Stimulated activated CD8-positive, alpha-beta memory T cell treated with anti-CD3 and anti-CD28 coated beads, Interleukin-7, amount 100 ng/mL, for 4 hours (primary cell): ENCODE measurements around the gene SH2D3A.
"Not testable (repeated sequence)": the region's sequence is repeated elsewhere in the genome, so short reads cannot be mapped to it uniquely, and the experiment has no call there.

ENCODE experiments used
- DNase-seq, 2 donors: peaks; one replicate each; pipeline ENCODE4 v3.0.0-alpha.2; 2020; ENCODE audit warnings: low read depth in 2 of 2

Gene SH2D3A

DNA sequence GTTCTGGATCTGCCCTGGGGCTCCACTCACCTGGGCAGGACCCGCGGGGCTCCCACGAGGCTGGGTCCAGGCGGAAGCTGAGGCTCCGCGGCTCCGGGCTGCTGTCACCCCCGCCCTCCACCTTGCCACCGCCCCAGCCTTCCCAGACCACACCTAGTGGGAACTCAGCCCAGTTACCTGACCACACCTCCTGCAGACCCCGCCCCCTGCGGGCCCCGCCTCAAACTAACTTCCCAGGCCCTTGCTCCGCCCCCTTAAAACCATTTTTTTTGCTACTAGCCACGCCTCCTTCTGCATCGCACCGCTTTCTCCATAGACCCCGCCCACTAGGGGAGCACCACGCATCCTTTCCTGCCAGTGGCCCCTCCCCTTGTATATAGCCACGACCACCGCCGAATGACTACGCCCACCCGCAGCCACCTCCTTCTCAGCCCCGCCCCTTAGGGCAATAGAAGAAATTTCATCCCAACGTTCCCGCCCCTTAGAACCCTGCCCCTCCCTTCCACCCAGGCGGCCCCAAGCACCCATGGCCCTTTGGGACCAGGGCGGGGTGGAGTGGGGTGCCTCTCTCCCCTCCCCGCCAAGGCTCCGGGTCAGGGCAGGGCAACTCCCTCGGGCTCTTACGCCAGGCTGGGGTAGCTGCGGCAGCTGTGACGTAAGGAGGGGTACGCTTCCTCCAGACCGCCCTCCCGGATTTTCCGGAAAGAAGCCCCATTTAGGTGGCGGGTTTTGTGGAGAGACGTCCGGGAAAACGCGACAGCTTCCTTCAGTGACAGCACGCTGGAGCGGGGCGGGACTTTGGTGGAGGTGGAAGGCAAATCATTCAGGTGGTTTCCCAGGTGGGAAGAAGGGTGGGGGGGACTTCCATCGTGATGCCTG, at the start of gene SH2D3A:
TSS of gene SH2D3A (minus strand) at position 79 of the 879 bp plus-strand sequence. CDS start 3,687 bp downstream, outside the sequence.
- peak; percentile 91 to 96 for DNase-seq

DNA sequence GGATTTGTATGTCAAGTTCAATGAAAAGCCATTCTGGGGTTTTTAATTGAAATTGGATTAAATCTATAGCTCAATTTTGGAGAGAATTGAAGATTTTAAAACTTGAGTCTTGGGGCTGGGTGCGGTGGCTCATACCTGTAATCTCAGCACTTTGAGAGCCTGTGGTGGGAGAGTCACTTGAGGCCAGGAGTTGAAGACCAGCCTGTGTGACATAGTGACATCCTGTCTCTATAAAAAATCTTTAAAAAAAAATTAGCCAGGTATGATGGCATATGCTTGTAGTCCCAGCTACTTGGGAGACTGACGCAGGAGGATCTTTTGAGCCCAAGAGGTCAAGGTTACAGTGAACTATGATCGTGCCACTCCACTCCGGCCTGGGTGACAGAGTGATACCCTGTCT, 46.4 kb upstream of the SH2D3A start:
- no peak for DNase-seq

DNA sequence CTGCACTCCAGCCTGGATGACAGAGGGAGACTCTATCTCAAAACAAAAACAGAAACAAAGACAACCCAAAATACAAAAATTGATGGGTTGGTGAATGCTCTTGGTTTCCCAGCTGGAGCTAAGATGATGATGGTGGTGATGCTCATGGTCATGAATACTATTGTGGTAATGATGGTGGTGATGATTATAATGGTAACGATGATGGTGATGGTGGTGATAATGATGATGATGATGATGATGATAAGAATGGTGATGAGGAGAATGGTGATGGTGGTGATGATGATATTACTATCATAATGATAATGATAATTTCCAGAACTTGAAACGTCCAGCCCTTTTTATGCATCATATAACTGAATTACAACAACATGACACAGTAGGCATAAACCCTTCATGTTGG, 45.4 kb upstream of the SH2D3A start:
- DNase-seq, result no peak

DNA sequence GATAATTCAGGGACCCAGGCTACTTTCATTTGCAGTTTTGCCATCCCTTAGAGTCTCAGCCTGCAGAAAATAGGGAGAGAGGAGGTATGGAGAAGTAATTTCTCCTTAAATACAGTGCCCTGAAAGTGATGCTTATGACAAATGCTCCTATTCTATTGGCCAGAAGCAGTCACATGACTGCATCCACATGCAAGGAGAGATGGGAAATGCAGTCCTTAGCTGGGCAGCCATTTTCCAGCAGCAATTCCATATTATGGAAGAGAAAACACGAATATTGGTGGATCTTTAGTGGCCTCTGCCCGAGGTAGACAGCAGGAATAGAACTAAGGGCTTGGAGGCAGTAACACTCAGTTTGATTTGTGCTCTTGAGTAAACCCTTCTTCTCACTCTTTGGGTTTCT, 44.7 kb upstream of the SH2D3A start:
- DNase-seq, result no peak

- no peak for DNase-seq
Observed at GRCh38 chr19:6811378-6811777, 44.1 kb upstream of the SH2D3A start.

- no peak for DNase-seq
Observed at GRCh38 chr19:6809262-6809661, 42.0 kb upstream of the SH2D3A start.

DNA sequence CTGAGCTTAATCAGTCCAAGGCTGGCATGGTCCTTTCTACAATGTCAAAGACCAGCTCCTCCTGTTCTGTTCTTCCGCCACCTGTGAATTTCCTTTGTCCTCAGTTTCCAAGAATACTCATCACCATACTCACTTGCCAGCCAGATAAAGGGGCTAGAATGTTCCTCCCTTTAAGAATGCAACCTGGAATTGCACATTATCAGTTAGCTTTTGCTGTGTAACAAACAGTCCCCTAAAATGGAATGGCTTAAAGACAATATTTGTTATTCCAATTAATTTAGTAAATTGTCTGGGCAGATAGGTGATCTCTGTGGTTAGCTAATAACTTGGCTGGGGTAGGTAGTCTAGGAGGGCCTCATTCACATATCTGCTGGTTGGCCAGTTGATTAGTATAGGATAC, 41.3 kb upstream of the SH2D3A start:
- DNase-seq, result no peak

GRCh38 chr19:6807291-6807690, 40.1 kb upstream of the SH2D3A start:
- DNase-seq, result no peak

DNA sequence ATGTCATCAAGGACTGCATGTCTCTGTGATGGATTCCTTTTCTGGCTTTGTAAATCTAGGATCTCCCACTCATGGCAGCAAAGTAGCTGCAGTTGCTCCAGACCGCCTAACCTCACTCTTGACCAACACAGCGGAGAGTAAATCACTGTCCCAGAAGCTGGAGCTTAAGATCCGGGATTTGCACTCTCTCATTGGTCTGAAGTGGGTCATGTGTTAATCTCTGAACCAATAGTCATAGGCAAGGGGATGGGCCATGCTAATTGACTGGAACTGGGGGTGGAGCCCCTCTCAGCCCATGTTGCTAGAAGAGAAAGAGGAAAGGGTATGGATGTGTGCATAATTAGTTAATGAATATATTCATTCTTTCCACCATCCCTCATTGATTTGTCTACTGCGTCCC, 39.3 kb upstream of the SH2D3A start:
- no peak for DNase-seq

GRCh38 chr19:6803036-6803404, 35.8 kb upstream of the SH2D3A start:
- DNase-seq, result no peak

DNA sequence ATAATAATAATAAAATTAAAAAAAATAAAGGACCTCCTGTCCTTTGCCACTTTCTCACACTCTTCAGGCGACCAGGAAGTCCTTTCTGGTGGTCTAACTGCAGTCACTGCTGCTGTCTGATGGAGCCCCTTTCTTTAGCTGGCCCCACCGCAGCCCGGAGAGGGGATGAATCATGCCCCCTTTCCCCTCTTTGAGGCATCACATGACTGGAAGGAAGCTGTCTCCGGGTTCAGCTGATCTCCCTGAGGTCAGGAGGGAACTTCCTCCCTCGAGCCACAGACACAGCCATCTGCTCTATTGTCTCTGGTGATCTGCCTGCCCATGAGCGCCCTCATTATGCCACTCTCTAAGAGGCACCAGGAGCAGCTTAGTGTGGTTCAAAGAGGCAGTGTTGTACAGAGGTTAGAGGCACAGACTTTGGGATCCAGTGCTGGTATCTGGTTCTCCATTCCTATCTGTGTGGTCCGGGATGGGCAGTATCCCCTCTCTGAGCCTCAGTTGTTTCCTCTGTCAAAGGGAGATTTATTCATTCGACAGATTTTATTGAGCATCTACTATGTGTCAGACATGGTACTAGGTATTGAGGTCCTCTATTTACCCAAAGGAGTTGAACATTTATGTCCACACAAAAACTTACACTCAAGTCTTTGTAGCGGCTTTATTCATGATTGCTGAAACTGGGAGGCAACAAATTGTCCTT, 35.3 kb upstream of the SH2D3A start:
- peak; percentile 73 to 81 for DNase-seq

- peak; percentile 70 to 80 for DNase-seq
Observed at GRCh38 chr19:6801485-6802086, 34.4 kb upstream of the SH2D3A start.

DNA sequence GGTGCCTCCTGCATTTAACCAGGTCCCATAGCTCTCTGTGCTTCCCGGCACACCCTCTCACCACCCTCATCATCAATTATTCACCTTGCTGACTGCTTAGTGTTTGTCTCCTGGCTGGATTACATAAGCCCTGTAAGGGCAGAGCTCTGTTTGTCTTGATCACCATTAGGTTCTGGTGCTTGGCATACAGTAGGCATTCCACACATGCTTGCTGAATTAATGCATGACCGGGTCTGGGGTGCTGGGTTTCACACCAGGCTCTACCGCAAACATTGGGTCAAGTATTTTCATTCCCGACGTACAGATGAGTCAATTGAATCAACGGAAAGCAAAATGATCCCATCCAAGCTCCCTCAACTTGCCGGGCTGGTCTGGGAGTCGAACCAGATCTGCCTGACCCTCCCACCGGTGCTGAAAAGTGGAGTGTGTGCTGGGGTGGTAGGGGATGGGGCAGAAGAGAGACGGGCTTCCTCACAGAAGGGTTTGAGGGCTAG, 33.8 kb upstream of the SH2D3A start:
- no peak for DNase-seq

DNA sequence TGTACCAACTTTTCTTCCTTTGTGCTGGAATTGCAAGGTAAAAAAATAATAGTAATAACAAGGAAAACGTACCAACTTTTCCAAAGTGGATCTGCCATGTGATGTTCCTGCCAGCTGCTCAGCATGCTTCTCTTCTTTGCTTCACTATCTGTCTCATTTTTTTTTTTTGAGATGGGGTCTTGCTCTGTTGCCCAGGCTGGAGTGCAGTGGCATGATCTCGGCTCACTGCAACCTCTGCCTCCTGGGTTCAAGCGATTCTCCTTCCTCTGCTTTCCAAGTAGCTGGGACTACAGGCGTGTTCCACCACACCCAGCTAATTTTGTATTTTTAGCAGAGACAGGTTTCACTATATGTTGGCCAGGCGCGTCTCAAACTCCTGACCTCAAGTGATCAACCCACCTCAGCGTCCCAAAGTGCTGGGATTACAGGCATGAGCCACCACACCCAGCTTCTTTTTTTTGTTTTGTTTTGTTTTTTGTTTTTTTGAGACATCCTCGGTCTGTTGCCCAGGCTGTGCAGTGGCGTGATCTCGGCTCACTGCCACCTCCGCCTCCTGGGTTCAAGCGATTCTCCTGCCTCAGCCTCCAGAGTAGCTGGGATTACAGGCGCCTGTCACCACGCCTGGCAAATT, 33.0 kb upstream of the SH2D3A start:
- not testable (repeated sequence) for DNase-seq

- DNase-seq, result no peak
Observed at GRCh38 chr19:6797646-6798045, 30.4 kb upstream of the SH2D3A start.

- no peak for DNase-seq
Observed at GRCh38 chr19:6796278-6796677, 29.0 kb upstream of the SH2D3A start.

- no peak for DNase-seq
Observed at GRCh38 chr19:6794686-6795431, 27.6 kb upstream of the SH2D3A start.

DNA sequence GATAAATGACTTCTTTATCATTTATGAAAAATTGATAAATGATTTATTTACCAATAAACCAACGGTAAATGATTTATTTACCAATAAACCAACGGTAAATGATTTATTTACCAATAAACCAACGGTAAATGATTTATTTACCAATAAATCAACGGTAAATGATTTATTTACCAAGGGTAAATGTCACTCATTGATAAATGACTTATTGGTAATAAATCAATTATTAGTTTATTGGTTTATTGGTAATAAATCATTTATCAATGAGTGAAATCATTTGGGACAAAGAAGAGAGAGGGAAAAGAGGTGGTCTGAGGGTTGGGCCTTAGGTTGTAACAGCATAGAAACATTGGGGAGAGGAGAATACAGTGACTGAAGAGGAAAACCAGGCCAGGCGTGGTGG, 26.7 kb upstream of the SH2D3A start:
- no peak for DNase-seq

DNA sequence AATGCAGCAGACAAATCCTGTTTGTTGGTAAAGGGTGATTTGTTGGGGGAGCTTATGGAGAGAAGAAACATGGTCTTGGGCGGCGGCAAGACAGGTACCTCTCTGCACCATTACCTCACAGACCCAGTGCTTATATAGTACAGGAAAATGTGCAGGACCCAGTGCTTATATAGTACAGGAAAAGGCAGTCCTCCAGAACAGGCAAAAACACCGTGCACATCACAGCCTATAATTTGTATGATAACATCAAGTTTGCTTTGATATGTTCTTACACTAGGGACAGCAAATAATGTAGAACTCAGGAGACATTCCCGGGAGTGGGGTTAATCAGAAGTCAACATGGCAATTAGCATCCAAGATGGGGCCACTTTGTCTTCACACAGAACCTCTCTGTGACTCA, 26.2 kb upstream of the SH2D3A start:
- DNase-seq, result no peak

DNA sequence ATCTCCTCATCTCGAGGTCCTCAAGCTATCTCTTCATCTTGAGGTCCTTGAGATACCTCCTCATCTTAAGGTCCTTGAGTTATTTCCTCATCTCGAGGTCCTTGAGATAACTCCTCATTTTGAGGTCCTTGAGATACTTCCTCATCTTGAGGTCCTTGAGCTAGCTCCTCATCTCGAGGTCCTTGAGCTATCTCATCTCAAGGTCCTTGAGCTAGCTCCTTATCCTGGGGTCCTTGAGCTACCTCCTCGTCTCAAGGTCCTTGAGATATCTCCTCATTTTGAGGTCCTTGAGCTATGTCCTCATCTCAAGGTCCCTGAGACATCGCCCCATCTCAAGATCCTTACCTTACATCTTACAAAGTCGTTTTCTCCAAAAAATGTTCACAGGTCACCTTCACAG, 24.0 kb upstream of the SH2D3A start:
- no peak for DNase-seq
